RWPE2 (cell line): ENCODE data around the gene VIM.
"Not testable (repeated sequence)": the region's sequence is repeated elsewhere in the genome, so short reads cannot be mapped to it uniquely, and the experiment has no call there.

Source experiments
- ATAC-seq: fragments of 200-7000 bp; cut with Tn5 transposase; 3 replicates; pipeline ENCODE4 v1.9.1; 2021; ENCODE audit warnings: low read depth
- DNase-seq: peaks from one replicate; pipeline ENCODE4 v3.0.0-alpha.2; 2020; ENCODE audit warnings: low spot score
- H3K27ac ChIP-seq: fragments of 450-650 bp; 2 replicates; pipeline ENCODE4 v1.5.1; 2017; ENCODE audit warnings: mild to moderate bottlenecking; ENCODE audit not compliant: poor library complexity, severe bottlenecking
- H3K27me3 ChIP-seq: fragments of 250-450 bp; sonication (Bioruptor Pico); 2 replicates; pipeline ENCODE4 v1.5.1; 2021; ENCODE audit warnings: mild to moderate bottlenecking, moderate library complexity; ENCODE audit not compliant: insufficient read depth, poor library complexity, severe bottlenecking
- H3K36me3 ChIP-seq: fragments of 250-450 bp; sonication (Bioruptor Pico); 2 replicates; pipeline ENCODE4 v1.5.1; 2020; ENCODE audit warnings: low read depth, mild to moderate bottlenecking, moderate library complexity
- H3K4me1 ChIP-seq: fragments of 250-450 bp; sonication (Bioruptor Pico); 2 replicates; pipeline ENCODE4 v1.5.1; 2021; ENCODE audit warnings: mild to moderate bottlenecking, moderate library complexity; ENCODE audit not compliant: insufficient read depth, poor library complexity, severe bottlenecking
- H3K4me3 ChIP-seq: fragments of 250-450 bp; sonication (Bioruptor Pico); 2 replicates; pipeline ENCODE4 v1.5.1; 2021; ENCODE audit warnings: mild to moderate bottlenecking, moderate library complexity; ENCODE audit not compliant: severe bottlenecking
- H3K9me3 ChIP-seq: fragments of 250-450 bp; sonication (Bioruptor Pico); 2 replicates; pipeline ENCODE4 v1.5.1; 2021; ENCODE audit warnings: mild to moderate bottlenecking, moderate library complexity; ENCODE audit not compliant: severe bottlenecking
- TF ChIP-seq, protein P1 (sequence below): fragments of 450-650 bp; IDR thresholded peaks from one replicate; pipeline ENCODE4 v1.5.1; 2017; ENCODE audit warnings: mild to moderate bottlenecking, moderate library complexity; ENCODE audit not compliant: poor library complexity, severe bottlenecking

The VIM gene

DNA sequence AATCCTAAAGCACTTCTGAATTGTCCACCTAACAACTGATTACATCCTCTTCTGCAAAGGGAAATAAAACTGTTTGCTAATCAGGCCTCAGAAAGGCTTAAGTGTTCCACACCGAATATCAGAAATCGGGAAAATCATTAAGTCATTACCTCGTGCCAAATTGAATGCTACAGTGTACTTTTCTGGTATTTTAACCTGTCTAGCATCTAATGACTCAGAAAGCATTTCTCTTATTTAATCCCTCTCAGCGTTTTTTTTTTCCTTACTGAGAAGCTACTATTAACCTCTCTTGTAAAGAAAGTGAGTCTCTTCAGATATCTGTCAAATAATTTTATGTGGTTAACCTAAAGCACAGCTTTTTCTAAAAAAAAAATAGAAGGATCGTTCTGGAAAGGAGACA is 28.6 kb downstream of the VIM start:
- peaks cover 2% of the 10 kb centered on the region for H3K9me3 ChIP-seq
- no peaks in the 10 kb centered on the region for H3K36me3 ChIP-seq
- ATAC-seq (no peak), DNase-seq (no peak)
- no peak overlapping the region for H3K4me3 ChIP-seq
- TF ChIP-seq, protein P1, sequence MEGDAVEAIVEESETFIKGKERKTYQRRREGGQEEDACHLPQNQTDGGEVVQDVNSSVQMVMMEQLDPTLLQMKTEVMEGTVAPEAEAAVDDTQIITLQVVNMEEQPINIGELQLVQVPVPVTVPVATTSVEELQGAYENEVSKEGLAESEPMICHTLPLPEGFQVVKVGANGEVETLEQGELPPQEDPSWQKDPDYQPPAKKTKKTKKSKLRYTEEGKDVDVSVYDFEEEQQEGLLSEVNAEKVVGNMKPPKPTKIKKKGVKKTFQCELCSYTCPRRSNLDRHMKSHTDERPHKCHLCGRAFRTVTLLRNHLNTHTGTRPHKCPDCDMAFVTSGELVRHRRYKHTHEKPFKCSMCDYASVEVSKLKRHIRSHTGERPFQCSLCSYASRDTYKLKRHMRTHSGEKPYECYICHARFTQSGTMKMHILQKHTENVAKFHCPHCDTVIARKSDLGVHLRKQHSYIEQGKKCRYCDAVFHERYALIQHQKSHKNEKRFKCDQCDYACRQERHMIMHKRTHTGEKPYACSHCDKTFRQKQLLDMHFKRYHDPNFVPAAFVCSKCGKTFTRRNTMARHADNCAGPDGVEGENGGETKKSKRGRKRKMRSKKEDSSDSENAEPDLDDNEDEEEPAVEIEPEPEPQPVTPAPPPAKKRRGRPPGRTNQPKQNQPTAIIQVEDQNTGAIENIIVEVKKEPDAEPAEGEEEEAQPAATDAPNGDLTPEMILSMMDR = no peak
- H3K4me1 ChIP-seq = no peaks in the 10 kb centered on the region
- H3K27me3 ChIP-seq = no peaks in the 10 kb centered on the region
- H3K27ac ChIP-seq = no peak overlapping the region

DNA sequence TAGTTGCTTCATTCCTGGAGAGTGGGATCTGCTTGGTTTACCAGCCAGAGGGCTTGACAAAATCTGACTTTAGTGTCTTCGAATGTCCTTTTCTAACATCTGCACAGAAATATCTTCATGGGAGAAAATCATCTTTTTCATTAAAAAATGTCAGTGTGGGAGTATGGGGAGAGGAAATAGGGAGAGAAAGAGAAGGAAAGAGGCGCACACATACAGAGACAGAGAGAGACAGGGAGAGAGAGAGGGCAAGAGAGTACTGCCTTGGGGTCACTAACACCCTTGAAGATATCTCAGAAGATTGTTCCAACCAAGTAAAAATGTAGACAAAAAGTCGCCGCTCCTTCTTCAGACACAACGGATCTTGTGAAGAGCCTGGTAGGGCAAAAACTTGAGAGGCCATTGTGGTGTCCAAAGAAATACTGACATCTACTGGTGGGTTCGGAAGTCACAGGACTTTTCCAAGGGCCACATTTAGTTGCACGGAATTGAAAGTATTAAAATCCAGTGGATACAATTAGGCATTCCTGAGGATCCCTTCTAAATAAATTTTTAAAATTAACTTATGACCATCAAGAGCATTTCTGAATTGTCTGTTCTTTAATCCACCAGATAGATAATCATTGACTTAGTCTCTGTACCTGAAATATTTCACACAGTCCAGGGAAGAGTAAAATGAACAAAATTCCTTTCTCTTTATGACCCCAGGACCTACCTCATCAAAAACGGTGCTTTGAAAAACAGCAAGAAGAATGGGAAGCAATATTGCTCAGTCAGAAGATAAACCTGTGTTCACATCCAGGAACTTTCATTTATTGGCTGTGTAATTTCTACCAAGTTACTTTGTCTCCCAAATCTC is 29.7 kb downstream of the VIM start:
- H3K4me3 ChIP-seq = no peak overlapping the region
- no peaks in the 10 kb centered on the region for H3K27me3 ChIP-seq
- no peak overlapping the region for H3K27ac ChIP-seq
- DNase-seq (no peak), ATAC-seq (peak; percentile 85)
- H3K36me3 ChIP-seq = no peaks in the 10 kb centered on the region
- H3K4me1 ChIP-seq = no peaks in the 10 kb centered on the region
- TF ChIP-seq, protein P1 = peak; percentile 92
- H3K9me3 ChIP-seq = peaks cover 13% of the 10 kb centered on the region

DNA sequence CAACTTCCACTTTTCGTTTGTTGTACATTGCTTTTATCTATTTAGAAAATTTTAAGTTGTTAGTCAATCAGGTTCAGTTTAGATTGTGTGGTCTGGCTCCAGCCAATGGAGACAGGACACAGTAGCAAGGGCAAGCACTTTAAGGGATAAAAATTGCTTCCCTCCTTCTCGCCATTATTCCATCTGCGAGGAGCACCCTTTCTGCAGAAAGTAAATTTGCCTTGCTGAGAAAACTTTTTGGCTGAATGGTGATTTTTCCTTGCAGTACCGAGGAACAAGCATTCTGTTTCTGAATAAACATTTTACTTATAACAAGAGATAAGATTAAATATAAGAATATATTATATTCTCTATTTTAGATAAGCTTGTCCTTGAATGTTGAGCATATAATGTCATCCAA is 34.5 kb downstream of the VIM start:
- Histone ChIP-seq H3K27me3 (no peaks in the 10 kb centered on the region), H3K4me1 (no peaks in the 10 kb centered on the region), H3K4me3 (no peak overlapping the region), H3K36me3 (no peaks in the 10 kb centered on the region), H3K27ac (no peak overlapping the region), H3K9me3 (peaks cover 17% of the 10 kb centered on the region)
- DNase-seq (no peak), ATAC-seq (no peak)
- TF ChIP-seq, protein P1 = no peak

DNA sequence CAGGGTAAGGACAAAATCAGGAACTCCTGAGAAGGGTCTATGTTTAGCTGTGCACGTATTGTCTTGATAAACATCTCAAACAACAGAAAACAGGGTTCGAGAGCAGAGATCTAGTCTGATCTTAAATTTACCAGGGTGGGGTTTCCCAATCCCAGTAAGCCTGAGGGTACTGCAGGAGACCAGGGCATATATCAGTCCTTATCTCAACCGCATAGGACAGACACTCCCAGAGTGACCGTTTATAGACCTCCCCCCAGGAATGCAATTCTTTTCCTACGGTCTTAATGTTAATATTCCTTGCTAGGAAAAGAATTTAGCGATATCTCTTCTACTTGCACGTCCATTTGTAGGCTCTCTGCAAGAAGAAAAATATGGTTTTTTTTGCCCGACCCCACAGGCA is 35.5 kb downstream of the VIM start:
- Histone ChIP-seq H3K27ac (no peak overlapping the region), H3K4me3 (no peak overlapping the region), H3K27me3 (no peaks in the 10 kb centered on the region), H3K4me1 (no peaks in the 10 kb centered on the region), H3K36me3 (no peaks in the 10 kb centered on the region), H3K9me3 (peaks cover 17% of the 10 kb centered on the region)
- DNase-seq (no peak), ATAC-seq (no peak)
- TF ChIP-seq, protein P1 = no peak

DNA sequence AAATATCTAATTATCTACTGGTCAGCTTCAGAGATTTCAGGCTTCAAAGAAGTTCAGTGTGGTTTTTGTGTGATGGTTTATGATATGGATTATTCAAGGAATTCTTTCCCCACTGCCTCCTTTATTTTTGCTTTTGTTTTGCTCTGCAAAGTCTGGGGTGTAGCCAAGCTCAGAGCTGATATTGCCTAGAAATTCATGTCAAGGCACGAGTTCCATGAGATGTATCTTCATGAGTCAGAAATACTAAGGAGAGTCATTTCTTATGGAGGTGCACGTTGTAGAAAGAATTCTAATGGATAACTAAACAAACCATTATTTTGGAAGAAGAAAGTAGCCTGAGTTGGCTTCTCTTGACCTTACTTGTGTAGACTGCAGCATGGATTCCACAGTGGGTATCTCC is 37.4 kb downstream of the VIM start:
- DNase-seq (no peak), ATAC-seq (peak; percentile 75)
- Histone ChIP-seq H3K36me3 (no peaks in the 10 kb centered on the region), H3K27ac (peak overlapping the region; percentile 24), H3K4me3 (no peak overlapping the region), H3K4me1 (no peaks in the 10 kb centered on the region), H3K27me3 (no peaks in the 10 kb centered on the region), H3K9me3 (peaks cover 17% of the 10 kb centered on the region)
- TF ChIP-seq, protein P1 = no peak

DNA sequence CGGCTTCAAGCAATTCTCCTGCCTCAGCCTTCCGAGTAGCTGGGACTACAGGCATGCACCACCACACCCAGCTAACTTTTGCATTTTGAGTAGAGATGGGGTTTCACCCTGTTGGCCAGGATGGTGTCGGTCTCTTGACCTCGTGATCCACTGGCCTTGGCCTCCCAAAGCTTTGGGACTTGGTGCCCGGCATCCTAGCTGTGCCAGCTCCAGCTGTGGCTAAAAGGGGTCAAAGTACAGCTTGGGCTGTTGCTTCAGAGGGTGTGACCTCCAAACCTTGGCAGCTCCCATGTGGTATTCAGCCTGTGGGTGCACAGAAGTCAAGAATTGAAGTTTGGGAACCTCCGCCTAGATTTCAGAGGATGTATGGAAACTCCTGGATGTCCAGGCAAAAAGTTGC is 38.5 kb downstream of the VIM start:
- not testable (repeated sequence) for ATAC-seq, DNase-seq, H3K36me3 ChIP-seq, H3K4me3 ChIP-seq, H3K27me3 ChIP-seq, H3K4me1 ChIP-seq, H3K27ac ChIP-seq
- H3K9me3 ChIP-seq = peaks cover 15% of the 10 kb centered on the region
